Stimulated activated CD4-positive, alpha-beta T cell treated with anti-CD3 and anti-CD28 coated beads, Interleukin-15, amount 100 ng/mL, for 48 hours (primary cell): ENCODE data around the gene SLC37A4.
"Not testable (repeated sequence)": the region's sequence is repeated elsewhere in the genome, so short reads cannot be mapped to it uniquely, and the experiment has no call there.

ENCODE experiments used
- DNase-seq, 2 donors: peaks; one replicate each; pipeline ENCODE4 v3.0.0-alpha.2; 2020; ENCODE audit warnings: low read depth in 2 of 2

The SLC37A4 gene

GRCh38 chr11:119041821-119042514 lies 11.3 kb upstream of the SLC37A4 start:
- no peak for DNase-seq

GRCh38 chr11:119039471-119039870 lies 8.8 kb upstream of the SLC37A4 start:
- not testable (repeated sequence) for DNase-seq

- no peak for DNase-seq
These were observed 8.2 kb upstream of the SLC37A4 start for GRCh38 chr11:119038884-119039283.

GRCh38 chr11:119034813-119035212 lies 4.1 kb upstream of the SLC37A4 start:
- DNase-seq = no peak

- not testable (repeated sequence) for DNase-seq
These were observed 2.7 kb upstream of the SLC37A4 start for GRCh38 chr11:119033421-119033820.

GRCh38 chr11:119031912-119032280 lies 1.2 kb upstream of the SLC37A4 start:
- no peak for DNase-seq

GRCh38 chr11:119030029-119030328 lies 698 bp downstream of the SLC37A4 start:
- DNase-seq = no peak

GRCh38 chr11:119029340-119030028 lies 1.2 kb downstream of the SLC37A4 start:
- DNase-seq = peak in 1 of 2 donors; percentile 33

GRCh38 chr11:119029069-119029339 lies 1.7 kb downstream of the SLC37A4 start:
- no peak for DNase-seq

- no peak for DNase-seq
These were observed 2.2 kb downstream of the SLC37A4 start for GRCh38 chr11:119028346-119029068.

- no peak for DNase-seq
These were observed 2.9 kb downstream of the SLC37A4 start for GRCh38 chr11:119027561-119028345.

- no peak for DNase-seq
These were observed 3.7 kb downstream of the SLC37A4 start for GRCh38 chr11:119026970-119027369.

- no peak for DNase-seq
These were observed 4.5 kb downstream of the SLC37A4 start for GRCh38 chr11:119025978-119026766.

GRCh38 chr11:119025541-119025940 lies 5.1 kb downstream of the SLC37A4 start:
- DNase-seq = no peak

GRCh38 chr11:119025099-119025473 lies 5.6 kb downstream of the SLC37A4 start:
- DNase-seq = no peak

- DNase-seq = no peak
These were observed 6.1 kb downstream of the SLC37A4 start for GRCh38 chr11:119024430-119025098.

GRCh38 chr11:119023741-119024140 lies 6.9 kb downstream of the SLC37A4 start:
- no peak for DNase-seq

- no peak for DNase-seq
These were observed 9.0 kb downstream of the SLC37A4 start for GRCh38 chr11:119021631-119022030.

- no peak for DNase-seq
These were observed 10.7 kb downstream of the SLC37A4 start for GRCh38 chr11:119019996-119020395.

- DNase-seq = peak; percentile 92 to 94
These were observed 12.4 kb downstream of the SLC37A4 start, which contains the start of the genes RPS25 and TRAPPC4 for GRCh38 chr11:119018074-119018938. TSS of gene RPS25 (minus strand) at chr11:119018343. CDS start at chr11:119018284, 59 bp downstream. TSS of gene TRAPPC4 (plus strand) at chr11:119018766. CDS start at chr11:119018796, 30 bp downstream.
